ENCODE data around the gene GNPTG. TPM values are rescaled to one million over a fixed set of nuclear protein-coding genes. Genes with fewer than 3 reads are reported as not detected.

GNPTG gene
- total and polyA plus RNA-seq, 2 of the 13 experiments (the other 11 are each of a cell fraction or from before 2014, with no cell fraction given), result 22.7 to 71.1 TPM

- in situ Hi-C loops (cut with HindIII; ENCODE audit: extremely low pct_ligation_motif_present, low pct_unique_long_range_greater_than_20kb), result no loop called here
- BruUV-seq (replicated peaks), result no TSS peak
- Histone ChIP-seq H3K4me1 (ENCODE audit: insufficient read depth, low read length) (peaks cover 46% of the 10 kb centered on the region), H3K9ac (ENCODE audit: insufficient read depth, low read depth, low read length) (peak within 1 kb of the TSS; percentile 100), H4K20me1 (ENCODE audit: insufficient read depth, low read length) (peaks cover 42% of the 10 kb centered on the region), H3K27ac (ENCODE audit: extremely low read length, insufficient read depth, low read length) (peak within 1 kb of the TSS; percentile 100), H3K9me3 (ENCODE audit: low read length) (no peaks in the 10 kb centered on the region), H3K4me3 (replicated peaks in 1 of 3; ENCODE audit: insufficient read depth in 1 of 3, low read depth in 2 of 3, low read length in 3 of 3) (peak within 1 kb of the TSS; percentile 83 to 97 (median 91)), H3K36me3 (replicated peaks in 1 of 2; ENCODE audit: control insufficient read depth in 1 of 2, insufficient read depth in 2 of 2, low read length in 2 of 2) (peaks cover 9 to 21% of the 10 kb centered on the region in 2 experiments; a peak in 4 of 5 replicates), H3K79me2 (ENCODE audit: insufficient read depth, low read length) (peaks cover 44% of the 10 kb centered on the region), H3K27me3 (ENCODE audit: control insufficient read depth in 1 of 2, insufficient read depth in 2 of 2, low read length in 2 of 2) (no peaks in the 10 kb centered on the region; a peak in 2 of 5 replicates), H3K4me2 (ENCODE audit: low read depth, low read length) (peak within 1 kb of the TSS; percentile 95), H2AFZ (ENCODE audit: low read length) (peak within 1 kb of the TSS; percentile 90)
- ChIA-PET POLR2A (interaction anchor here (0.8 to 1.6 kb wide), 5 partner anchors 9 to 34 kb away, joined by 3 to 7 read pairs (median 5); no protein-coding TSS in a partner anchor), CTCF (ENCODE audit: low intra/inter-chr PET ratio, low total read pairs) (no interaction called here)
- ATAC-seq (peak; percentile 70), FAIRE-seq (peak; percentile 86), DNase-seq (ENCODE audit: low spot score) (peak; percentile 93)
- WGBS (ENCODE audit: low lambda C conversion rate), result 0% methylated on average over 2 of the region's 117 CpGs
- intact Hi-C loops (cut with micrococcal nuclease; ENCODE audit: unreplicated experiment), result no loop called here
- TF ChIP-seq ZNF329 (CRISPR knock-in tag; IDR thresholded peaks at IDR 0.05; ENCODE audit: low read depth) (0 out of 2 replicates have a peak, but pooled peaks have one; percentile 40), KMT2A (CRISPR knock-in tag; IDR thresholded peaks at IDR 0.05) (no peak), ZNF569 (CRISPR knock-in tag; IDR thresholded peaks at IDR 0.05; ENCODE audit: borderline replicate concordance) (no peak), ZNF280B (CRISPR knock-in tag; IDR thresholded peaks at IDR 0.05; ENCODE audit: borderline replicate concordance) (no peak; the same call in 1 of the 2 replicates), HOXA3 (CRISPR knock-in tag; IDR thresholded peaks at IDR 0.05) (peak; percentile 42; the same call in 1 of the 2 replicates), DMAP1 (CRISPR knock-in tag; IDR thresholded peaks at IDR 0.05) (peak; percentile 88), ZNF263 (CRISPR knock-in tag; IDR thresholded peaks at IDR 0.05) (peak; percentile 33; the same call in 1 of the 2 replicates), ZNF781 (CRISPR knock-in tag; IDR thresholded peaks at IDR 0.05; ENCODE audit: borderline replicate concordance, not compliant biosample characterization) (peak; percentile 91), ZNF33A (CRISPR knock-in tag; IDR thresholded peaks at IDR 0.05; ENCODE audit: borderline replicate concordance) (no peak), SNAPC2 (CRISPR knock-in tag; IDR thresholded peaks at IDR 0.05) (no peak), ELK4 (CRISPR knock-in tag; IDR thresholded peaks at IDR 0.05; ENCODE audit: borderline replicate concordance) (no peak), HMGXB3 (CRISPR knock-in tag; IDR thresholded peaks at IDR 0.05; ENCODE audit: borderline replicate concordance) (no peak; the same call in 1 of the 2 replicates)
Measured at GRCh38 chr16:1308977-1309885, 42.5 kb upstream of the GNPTG start, which contains the start of gene UBE2I. Gene UBE2I, plus strand, starts transcription at chr16:1309636. Its CDS starts 4,395 bp downstream, at chr16:1314031.
